NCI-H526 (cell line): ENCODE results near the gene ETS1.

Experiments used
- DNase-seq, 2 experiments: peaks; one replicate each; lab custom pipeline; 2025; lab: John Stamatoyannopoulos, UW

Gene ETS1

DNA sequence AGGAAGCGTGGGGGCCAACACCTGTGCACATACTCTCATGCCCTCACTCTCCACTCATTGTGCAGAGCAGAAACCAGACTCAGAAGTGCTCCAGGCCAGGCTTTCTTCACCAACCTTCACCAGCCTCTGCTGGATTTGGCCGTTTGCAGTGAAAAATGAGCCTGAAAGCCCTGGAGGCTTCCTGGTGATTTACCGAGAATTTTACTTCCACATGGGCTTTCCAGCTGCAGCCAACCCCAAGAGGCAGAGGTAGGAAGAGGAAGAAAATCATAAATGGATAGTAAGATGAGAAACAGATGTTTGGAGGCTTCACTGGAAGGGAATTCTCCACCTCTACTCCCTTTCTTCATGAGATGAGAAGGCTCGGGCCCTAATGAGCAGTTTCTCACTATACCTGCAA is 155.4 kb downstream of the ETS1 start:
- no peak for DNase-seq

DNA sequence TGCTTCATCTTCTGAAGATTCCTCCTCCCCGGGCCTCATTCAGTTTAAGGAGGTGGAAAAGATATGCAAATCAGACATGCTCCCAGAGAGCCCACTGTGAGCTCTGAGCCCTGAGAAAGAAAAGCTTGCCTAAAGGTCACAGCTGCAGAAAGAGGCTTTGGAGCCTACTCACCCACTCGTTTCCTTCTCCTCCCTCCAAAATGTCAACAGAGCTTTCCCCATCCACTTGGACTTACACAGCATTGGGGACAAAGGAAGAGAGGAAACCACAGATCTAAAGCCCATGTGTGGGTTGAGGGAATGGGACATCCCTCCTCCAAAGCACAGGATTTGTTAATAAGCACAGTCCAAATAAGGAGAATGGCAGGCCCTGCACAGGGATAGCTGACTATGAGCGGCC is 158.4 kb downstream of the ETS1 start:
- DNase-seq: no peak

DNA sequence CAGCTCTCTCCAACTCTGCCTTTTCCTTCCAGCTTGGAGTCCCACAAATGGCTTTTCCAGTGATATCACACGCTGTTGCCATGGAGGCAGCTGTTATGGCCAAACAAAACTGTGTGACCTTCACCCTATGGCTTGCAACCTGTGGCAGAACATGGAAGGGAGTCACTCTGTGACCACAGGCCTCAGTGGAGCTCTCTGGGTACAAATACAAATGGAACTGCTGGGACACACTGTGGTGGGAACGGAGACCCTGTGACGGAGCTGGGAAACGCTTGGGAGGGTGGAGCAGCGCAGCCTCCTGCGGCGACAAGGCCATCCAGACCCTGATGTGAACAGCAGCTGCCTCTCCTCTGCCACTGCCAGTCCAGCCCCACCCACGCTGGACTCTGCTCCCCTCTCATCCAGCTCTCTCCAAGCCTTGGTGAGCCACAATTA is 162.5 kb downstream of the ETS1 start:
- peak; percentile 54 to 69 for DNase-seq

DNA sequence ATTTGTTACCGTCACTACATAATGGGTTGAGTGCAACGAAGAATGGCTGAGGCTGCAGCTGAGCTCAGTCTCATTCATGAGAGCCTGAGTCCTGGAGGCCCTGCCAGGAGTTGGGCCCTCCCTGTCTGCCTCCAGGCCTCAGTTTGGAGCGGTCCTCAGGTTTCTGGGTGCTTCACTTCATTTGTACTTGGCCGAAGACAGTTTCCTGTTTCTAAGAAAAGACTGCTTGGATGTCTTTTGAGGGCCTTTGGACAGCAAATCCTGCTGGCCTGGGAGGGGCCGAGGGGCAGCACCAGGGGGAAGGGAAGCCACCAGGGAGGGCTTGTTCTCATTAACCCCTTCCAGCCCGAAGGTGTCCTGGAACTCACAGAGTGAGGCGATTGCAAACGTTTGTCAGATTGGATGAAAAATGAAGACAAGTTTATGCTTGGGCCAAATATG is 163.1 kb downstream of the ETS1 start:
- DNase-seq: peak in 1 of 2 experiments; percentile 34

DNA sequence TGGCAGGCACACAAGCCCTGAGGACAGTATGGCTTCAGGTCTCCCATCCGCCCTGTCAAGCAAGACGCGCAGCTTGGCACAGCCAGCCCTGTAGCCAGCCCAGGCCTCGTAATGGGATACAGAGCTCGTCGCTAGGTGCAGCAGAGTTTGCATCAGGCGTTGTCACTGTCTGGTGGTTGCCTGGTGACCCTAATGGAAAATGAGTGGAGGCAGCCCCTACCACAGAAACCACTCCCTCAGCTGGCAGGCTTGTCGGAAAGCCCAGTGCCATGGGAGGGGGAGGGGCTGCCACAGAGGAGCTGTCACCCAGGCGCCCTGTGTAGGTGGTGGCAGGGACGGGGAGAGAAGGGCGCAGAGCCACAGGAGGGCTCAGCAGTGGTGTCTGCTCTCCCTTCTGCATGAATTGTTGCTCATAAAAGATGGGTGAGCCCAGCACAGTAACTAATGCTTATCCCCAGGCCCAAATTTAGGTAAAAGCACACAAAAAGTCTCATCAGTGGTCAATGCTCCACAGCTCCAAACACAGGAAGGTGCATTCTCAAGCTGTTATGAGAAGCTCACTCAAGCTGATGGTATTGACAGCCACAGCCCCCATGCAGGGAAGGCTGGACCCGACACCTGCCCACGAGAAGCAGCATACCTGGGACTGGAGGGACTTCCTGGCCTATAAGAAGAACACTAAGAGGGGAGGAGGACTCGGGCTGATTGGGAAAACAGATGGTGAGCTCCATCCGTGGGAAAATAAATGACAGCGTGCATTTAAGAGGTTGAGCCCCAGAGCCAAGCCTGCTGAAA is 164.6 kb downstream of the ETS1 start:
- DNase-seq: peak; percentile 99

DNA sequence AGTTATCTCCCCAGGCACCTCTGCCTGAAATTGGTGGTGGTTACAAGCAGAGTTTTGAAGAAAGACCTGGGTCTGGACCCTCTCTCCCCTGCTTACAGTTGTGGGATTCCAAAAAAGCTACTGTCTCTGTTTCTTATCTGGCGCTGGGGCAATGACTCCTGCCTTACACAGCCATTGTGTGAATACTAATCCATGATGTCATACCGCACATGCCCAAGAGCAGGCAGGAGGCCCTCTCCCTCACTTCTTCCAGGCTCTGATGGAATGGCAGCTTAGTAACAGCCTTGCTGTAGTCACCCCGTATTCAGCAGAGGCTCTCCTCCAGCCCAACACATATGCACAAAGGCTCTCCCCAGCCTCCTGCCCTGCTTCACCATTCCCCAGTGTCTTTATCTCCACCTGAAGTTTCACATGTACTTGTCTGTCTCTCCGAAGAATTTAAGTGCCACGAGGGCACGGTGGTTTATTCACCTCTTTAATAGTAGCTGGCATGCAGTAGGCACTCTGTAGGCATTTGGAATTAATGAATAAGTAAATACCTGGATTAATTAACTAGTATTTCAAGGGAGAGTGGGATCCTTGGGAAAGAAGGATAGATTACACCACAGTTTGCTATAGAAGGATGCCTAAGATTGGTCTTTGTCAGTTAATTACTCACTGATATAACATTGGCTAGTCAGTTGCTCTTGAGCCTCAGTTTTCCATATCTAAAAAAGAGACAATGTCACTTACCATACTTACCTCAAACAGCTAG is 165.6 kb downstream of the ETS1 start:
- no peak for DNase-seq

DNA sequence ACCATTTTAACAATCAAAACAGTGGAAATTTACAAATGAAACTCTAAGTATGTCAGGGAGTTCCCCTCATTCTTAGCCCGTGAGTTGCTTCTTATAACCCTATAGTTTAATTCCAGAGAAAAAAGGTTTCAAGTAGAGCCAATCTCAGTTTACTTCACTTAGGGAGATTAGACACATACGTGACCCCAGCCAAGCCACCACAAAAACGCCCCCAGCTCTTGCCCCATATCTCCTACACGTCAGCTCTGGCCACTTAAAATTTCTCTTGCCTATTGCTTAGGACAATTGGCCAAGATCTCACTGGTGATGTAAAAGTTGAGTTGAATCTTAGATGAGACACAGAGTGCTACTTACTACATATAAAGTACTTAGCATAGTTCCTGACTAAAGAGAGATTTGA is 166.4 kb downstream of the ETS1 start:
- no peak for DNase-seq

DNA sequence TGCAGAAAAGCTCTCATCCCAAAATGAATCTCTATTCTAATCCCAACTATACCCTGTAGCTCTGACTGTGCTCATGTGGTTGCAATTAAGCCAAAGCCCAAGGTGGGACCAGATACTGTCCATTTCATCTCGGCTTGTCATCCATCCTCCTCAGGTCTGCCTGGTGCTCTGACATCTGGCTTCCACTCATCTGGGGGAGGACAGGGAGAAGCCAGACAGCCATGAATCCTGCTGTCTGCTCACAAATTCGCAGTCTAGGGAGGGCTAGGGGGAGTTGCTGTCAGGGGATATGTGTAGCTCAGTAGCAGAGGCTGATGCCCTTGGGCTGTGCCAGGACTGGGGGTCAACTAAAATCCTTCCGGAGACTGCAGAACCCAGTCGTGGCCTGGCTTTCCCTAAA is 167.1 kb downstream of the ETS1 start:
- DNase-seq: no peak

DNA sequence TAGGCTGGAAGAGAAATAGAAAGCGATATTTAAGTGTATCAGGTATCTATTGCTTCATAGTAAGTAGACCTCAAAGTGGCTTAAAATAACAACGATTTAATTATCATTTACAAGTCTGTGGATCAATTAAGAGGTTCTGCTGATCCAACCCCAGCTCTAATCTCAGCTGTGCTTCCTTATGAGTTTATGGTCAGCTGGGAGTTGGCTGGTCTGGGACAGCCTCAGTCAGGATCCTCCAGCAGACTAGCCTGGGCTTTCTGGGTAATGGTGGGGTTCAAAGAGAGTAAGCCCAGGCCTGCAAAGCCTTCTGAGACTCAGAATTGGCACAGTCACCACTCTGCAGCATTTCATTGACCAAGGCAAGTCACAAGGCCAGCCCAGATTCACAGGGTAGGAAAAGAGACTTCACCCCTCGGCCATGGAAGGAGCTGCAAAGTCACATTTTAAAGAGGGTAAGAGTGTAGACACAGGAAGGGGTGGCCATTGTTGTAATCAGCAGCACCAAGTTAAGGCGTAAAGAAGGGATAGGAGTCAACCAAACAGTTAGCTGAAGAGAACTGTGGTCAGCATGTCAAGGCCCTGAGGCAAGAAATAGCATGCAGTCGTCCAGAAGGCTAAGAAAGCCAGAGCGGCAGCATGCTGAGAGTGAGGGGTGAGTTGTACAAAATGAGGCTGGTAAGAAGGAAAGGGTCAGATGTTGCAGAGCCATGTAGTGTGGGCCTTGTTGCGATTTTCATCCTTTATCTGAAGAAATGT is 168.2 kb downstream of the ETS1 start:
- DNase-seq: no peak

DNA sequence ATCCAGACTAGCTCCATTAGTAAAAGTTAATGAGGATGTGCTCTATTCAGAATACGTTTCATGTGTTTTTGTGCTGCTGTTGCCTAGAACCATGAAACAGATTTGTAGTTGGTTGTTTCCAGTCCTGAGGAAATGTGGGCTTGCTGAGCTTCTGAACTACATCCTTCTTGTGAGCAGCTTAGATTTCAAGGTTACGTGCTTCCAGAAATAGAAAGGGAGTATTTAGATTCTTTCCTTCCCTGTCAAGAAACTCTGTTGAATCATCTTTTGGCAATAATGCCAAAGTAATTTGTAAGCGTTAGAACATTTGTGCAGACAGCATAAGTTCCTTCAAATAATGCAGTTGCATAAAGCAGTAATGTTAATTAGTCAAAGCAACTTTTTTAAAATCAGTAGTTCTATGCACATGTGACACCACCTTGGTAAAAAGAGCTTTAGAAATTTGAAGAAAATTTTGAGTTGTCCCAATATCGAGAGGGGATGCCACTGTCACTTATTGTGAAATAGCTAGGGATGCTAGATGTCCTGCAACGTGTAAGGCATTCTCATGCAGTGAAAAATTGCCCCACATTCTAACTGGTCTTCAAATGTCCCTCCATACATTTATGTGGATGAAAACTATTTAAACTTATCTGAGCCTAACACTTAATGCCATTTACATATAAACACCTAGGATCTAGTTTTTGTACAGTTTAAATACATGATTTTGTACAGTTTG is 169.6 kb downstream of the ETS1 start:
- no peak for DNase-seq

DNA sequence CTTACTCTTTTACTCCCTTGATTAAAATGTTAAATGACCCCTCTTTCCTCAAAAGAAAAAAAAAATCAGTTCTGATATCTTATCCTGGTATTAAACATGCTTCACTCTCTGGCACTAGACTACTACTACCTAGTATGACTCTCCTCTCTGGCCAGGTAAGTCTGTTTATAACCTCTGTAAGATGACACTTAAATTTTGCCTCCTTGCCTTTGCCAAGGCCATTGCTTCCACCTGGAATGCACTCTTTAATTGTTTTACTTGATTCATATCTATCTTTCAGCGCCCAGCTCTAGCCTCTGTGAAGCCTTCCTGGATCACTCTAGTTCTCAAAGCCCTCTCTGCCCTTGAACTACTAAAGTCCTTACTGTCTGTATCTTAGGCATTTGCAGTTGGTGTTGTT is 170.4 kb downstream of the ETS1 start:
- DNase-seq: no peak

DNA sequence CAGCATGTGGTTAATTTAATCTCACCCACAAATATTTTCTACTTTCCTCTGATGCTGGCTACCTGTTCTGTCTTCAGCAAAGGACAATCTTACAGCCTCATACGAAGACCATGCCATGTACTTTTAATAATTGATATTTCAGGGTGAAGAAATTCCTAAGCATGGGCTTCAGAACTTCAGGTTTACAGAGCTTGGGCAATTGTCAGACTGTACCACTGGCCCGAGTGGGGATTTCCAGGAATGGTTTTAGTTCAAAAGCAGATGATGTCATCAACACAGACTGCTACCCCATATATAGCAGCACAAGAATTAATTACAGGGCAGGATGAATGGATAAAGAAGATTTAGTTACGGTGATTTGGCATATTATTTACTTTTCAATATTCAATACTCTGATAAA is 171.8 kb downstream of the ETS1 start:
- no peak for DNase-seq

DNA sequence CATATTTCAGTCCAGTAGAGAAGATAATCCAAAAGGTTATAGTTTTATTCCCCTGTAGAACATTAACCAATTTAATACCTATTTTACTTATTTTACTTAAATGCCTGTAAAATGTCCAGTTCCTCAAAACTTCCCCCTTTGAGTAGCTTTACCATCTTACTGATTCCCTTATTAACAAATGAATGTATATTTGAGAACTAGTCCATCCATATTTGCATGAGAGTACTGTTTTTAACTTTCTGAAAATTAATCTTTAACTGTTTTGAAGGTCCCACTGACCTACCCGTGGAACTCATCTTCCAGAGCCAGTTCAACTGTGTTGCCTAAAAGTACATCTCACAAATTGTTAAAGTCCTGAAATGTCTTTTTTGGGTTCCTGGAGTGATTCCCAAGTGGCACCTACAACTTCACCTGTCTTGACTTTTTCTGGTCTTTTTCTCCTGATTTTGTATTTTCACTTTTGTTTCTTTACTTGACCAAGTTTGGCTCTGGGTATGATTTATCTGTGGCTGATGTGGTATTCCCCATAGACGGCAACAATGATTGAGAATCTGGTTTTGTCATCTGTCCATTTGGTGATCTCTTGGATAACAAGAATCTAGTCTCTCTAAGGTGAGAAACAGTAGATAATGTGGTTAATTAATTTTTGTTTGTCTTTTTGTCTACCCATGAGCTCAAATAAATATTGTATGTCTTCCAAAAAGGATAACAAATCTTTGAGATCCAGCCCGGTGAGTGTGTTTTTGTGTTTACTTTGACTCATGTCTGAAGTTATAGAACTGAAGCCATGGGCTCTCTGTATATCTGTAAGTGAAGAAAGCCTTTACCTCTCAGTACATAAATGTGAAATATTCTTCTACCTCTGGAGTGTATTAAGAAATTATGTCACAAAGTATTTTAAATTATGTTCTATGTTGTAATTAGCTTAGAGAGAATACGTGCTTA is 174.2 kb downstream of the ETS1 start:
- no peak for DNase-seq

DNA sequence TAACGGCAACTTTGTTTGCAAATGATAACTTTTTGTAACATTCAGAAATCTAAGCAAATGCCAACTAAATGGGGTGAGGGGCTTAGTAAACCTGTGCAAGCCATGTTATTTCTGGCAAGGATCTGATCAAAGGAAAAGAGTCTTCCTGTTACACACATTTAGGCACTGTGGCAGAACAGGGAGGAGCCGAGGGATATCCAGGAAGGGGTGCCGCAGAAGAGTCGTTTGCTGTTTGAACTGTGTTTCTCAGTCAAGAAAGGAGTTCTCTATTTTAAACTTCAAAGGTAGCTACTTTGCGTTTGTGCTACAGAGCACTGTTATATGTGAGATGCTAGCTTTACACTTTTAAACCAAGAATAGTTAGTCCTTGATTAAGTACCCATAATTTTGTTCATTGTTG is 175.5 kb downstream of the ETS1 start:
- no peak for DNase-seq

DNA sequence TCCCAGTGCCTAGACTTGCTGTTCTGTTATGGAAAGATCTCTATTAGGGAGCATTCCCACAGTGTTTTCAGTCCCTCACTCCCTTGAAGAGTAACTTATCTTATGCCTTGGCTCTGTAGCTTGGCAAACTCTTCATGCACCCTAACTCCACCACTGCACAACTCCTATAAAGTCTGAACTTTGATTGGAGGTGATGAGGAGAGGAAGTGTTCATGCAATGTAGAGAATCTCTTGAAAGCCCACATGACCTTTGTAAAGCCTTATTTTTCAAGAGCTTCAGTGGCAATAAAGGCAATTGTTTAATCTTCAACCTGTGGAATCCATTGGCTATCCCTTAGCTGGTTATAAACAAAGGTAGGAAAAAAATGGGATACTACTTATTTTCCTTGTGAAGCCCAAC is 176.2 kb downstream of the ETS1 start:
- DNase-seq: no peak

DNA sequence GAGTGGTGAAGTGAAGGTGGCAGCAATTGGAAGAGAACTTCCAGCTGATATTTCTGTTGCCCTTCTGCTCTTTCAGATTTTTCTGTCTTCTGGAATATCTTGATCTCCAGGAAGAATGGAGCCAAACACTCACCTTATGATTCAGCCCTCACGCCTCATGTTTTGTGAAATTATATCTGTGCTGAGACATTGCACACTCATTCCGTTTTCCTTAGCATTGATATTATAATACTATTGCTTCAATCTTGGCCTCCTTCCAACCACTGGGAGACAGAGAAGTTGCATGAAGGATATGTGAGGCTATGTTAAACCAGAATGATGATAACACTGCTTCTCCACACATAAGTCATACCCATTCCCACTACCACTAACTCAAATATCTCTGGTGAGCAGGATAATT is 177.9 kb downstream of the ETS1 start:
- no peak for DNase-seq
